K562 (cell line): ENCODE measurements around the gene ALKBH3. TPM values are rescaled to one million over a fixed set of nuclear protein-coding genes. Genes with fewer than 3 reads are reported as not detected.

ENCODE experiments used
- DIDO1 ChIP-seq: fragments of 450-650 bp; IDR thresholded peaks from 2 replicates; pipeline ENCODE4 v1.6.1; 2016; ENCODE audit warnings: low read depth, missing biosample characterization, missing genetic modification characterization
- DLX4 ChIP-seq: fragments of 250-450 bp; sonication (Bioruptor Pico); IDR thresholded peaks from 2 replicates; pipeline ENCODE4 v1.6.1; 2021; ENCODE audit warnings: mild to moderate bottlenecking
- ELF4 ChIP-seq: fragments of 450-650 bp; formaldehyde crosslinking; IDR thresholded peaks from 2 replicates; pipeline ENCODE4 v1.4.0; 2022; ENCODE audit warnings: missing genetic modification characterization
- ERF ChIP-seq: fragments of 450-650 bp; formaldehyde crosslinking; IDR thresholded peaks from 2 replicates; pipeline ENCODE4 v1.4.0; 2020; ENCODE audit warnings: mild to moderate bottlenecking, mixed read lengths
- ETV1 ChIP-seq: fragments of 450-650 bp; conservative IDR thresholded peaks from 2 replicates; pipeline ENCODE4 v1.6.1; 2016; ENCODE audit warnings: missing genetic modification characterization, control low read depth, low read depth, missing compliant biosample characterization
- GATAD2A ChIP-seq: fragments of 450-650 bp; IDR thresholded peaks from 2 replicates; pipeline ENCODE4 v1.6.1; 2017
- GTF2A2 ChIP-seq: IDR thresholded peaks from 2 replicates; pipeline ENCODE4 v1.6.1; 2016; ENCODE audit warnings: mild to moderate bottlenecking, missing genetic modification characterization, missing compliant biosample characterization
- HDAC6 ChIP-seq: IDR thresholded peaks from 2 replicates; pipeline ENCODE4 v1.6.1; 2012; ENCODE audit warnings: low read depth, mild to moderate bottlenecking, control low read depth, inconsistent platforms, low read length, moderate library complexity
- HMGN3 ChIP-seq: IDR thresholded peaks from 2 replicates; pipeline ENCODE4 v1.6.1; 2011; ENCODE audit warnings: borderline replicate concordance, low read depth, mild to moderate bottlenecking, mixed read lengths, low read length; ENCODE audit not compliant: insufficient read length; ENCODE audit errors: extremely low read depth
- JUND ChIP-seq, 2 experiments: IDR thresholded peaks; 2 replicates in 1 of 2; 3 replicates in 1 of 2; pipeline ENCODE4 v1.6.1; 2011; ENCODE audit warnings: borderline replicate concordance in 2 of 2, low read depth in 2 of 2, low read length in 2 of 2, improper control_type of control experiment in 1 of 2, missing biosample characterization in 1 of 2, missing genetic modification characterization in 1 of 2, missing genetic modification reagents in 1 of 2
- KDM1A ChIP-seq, 2 experiments: fragments of 450-650 bp; IDR thresholded peaks; 2 replicates each; pipeline ENCODE4 v1.6.1; 2016; ENCODE audit warnings: mild to moderate bottlenecking in 2 of 2
- NCOA2 ChIP-seq, 2 experiments: fragments of 450-650 bp; IDR thresholded peaks; 2 replicates each; pipeline ENCODE4 v1.6.1; 2018; ENCODE audit warnings: mild to moderate bottlenecking in 2 of 2, moderate library complexity in 1 of 2; ENCODE audit not compliant: partially characterized antibody in 2 of 2
- RAD21 ChIP-seq, 2 experiments: fragments of 250-450 bp in 1 of 2; fragments of 450-650 bp in 1 of 2; sonication (Bioruptor Pico) in 1 of 2; formaldehyde crosslinking in 1 of 2; IDR thresholded peaks in 1 of 2; conservative IDR thresholded peaks in 1 of 2; 2 replicates each; pipeline versions ENCODE4 v1.4.0 to v1.8.0; 2020 to 2022; ENCODE audit warnings: mild to moderate bottlenecking in 2 of 2, moderate library complexity in 1 of 2
- SIN3B ChIP-seq: fragments of 450-650 bp; IDR thresholded peaks from 2 replicates; pipeline ENCODE4 v1.6.1; 2017; ENCODE audit warnings: low read depth, mild to moderate bottlenecking, moderate library complexity
- SREBF1 ChIP-seq: fragments of 150-350 bp; IDR thresholded peaks from 2 replicates; pipeline ENCODE4 v1.6.1; 2014; ENCODE audit warnings: antibody characterized with exemption, low read depth, low read length, borderline replicate concordance
- U2AF1 ChIP-seq: fragments of 200-400 bp; formaldehyde crosslinking; optimal IDR thresholded peaks from 2 replicates; pipeline ENCODE3; 2017; ENCODE audit warnings: mild to moderate bottlenecking, low read depth, low read length, moderate library complexity
- WHSC1 ChIP-seq: IDR thresholded peaks from one replicate; pipeline ENCODE4 v1.6.1; 2012; ENCODE audit warnings: low read length, control low read depth, inconsistent platforms
- ZFP1 ChIP-seq: fragments of 450-650 bp; formaldehyde crosslinking; IDR thresholded peaks from 2 replicates; pipeline ENCODE4 v1.4.0; 2020; ENCODE audit warnings: mild to moderate bottlenecking, mixed read lengths
- ZNF354B ChIP-seq: fragments of 250-450 bp; sonication (Bioruptor Pico); IDR thresholded peaks from 2 replicates; pipeline ENCODE4 v1.4.0; 2020
- ZNF696 ChIP-seq: fragments of 250-450 bp; sonication (Bioruptor Pico); conservative IDR thresholded peaks from 2 replicates; pipeline ENCODE4 v1.4.0; 2020; ENCODE audit warnings: mild to moderate bottlenecking, moderate library complexity
- ZNF75A ChIP-seq: fragments of 450-650 bp; formaldehyde crosslinking; IDR thresholded peaks from 2 replicates; pipeline ENCODE4 v1.4.0; 2020; ENCODE audit warnings: mild to moderate bottlenecking
- polyA plus RNA-seq, 8 experiments: library from polyadenylated mRNA; depleted of rRNA in 4 of 8; stranded (reverse) in 5 of 8; unstranded in 3 of 8; fragments of >200 nt; fragmentation: Nextera tagmentation in 2 of 8; fragmentation: Illumina TruSeq in 1 of 8; extraction: Ambion mirVana in 2 of 8; extraction: Trizol in 1 of 8; gene quantifications; 2 replicates each; pipeline versions ENCODE4 v1.2.1 to v1.2.3, GENCODE V29; 2011 to 2014; ENCODE audit warnings: inconsistent platforms in 1 of 8, missing spikeins in 1 of 8
- total RNA-seq, 7 experiments: library from RNA; depleted of rRNA in 6 of 7; stranded (reverse); fragments of >200 nt in 6 of 7; fragmentation: Illumina TruSeq in 2 of 7; extraction: Trizol in 2 of 7; gene quantifications; 2 replicates each; pipeline versions ENCODE4 v1.2.1 to v1.2.3, GENCODE V29; 2011 to 2021; ENCODE audit warnings: low replicate concordance in 1 of 7
- TF ChIP-seq, protein P1 (sequence below), 3 experiments: fragments of 200-800 bp in 1 of 3; fragments of 250-450 bp in 1 of 3; fragments of 450-650 bp in 1 of 3; sonication (Bioruptor Pico) in 1 of 3; sonication (Bioruptor generic) in 1 of 3; formaldehyde crosslinking in 1 of 3; IDR thresholded peaks; 2 replicates each; pipeline versions ENCODE4 v1.6.1 to v1.8.0; 2016 to 2022; ENCODE audit warnings: mild to moderate bottlenecking in 2 of 3, missing genetic modification characterization in 2 of 3, missing compliant biosample characterization in 1 of 3, moderate library complexity in 1 of 3
- TF ChIP-seq, protein P2 (sequence below): sonication (generic); formaldehyde crosslinking; IDR thresholded peaks from 2 replicates; pipeline ENCODE4 v1.5.0; 2020; ENCODE audit warnings: missing genetic modification reagents

Gene ALKBH3
- total and polyA plus RNA-seq, 9 of the 15 experiments (the other 6 are each of a cell fraction or from before 2014, with no cell fraction given) = 16.0 to 49.9 (median 36.5) TPM

GRCh38 chr11:43920598-43921419, 40.2 kb downstream of the ALKBH3 start (continued):
- TF ChIP-seq ELF4 (CRISPR knock-in tag) (no peak), ZNF696 (CRISPR knock-in tag) (no peak), KDM1A (IDR thresholded peaks at IDR 0.05) (peak; percentile 73 to 74; a peak in 3 of 4 replicates), GTF2A2 (tag) (no peak), DLX4 (no peak), NCOA2 (IDR thresholded peaks at IDR 0.05; ENCODE audit: partially characterized antibody in 2 of 2) (peak in 1 of 2 experiments; percentile 46), ETV1 (0 out of 2 replicates have a peak, but pooled peaks have one; percentile 5), HDAC6 (no peak), HMGN3 (peak; percentile 58), RAD21 (CRISPR knock-in tag; conservative IDR thresholded peaks at IDR 0.05 in 1 of 2, IDR thresholded peaks at IDR 0.05 in 1 of 2) (0 out of 4 replicates have a peak, but pooled peaks of 1 of the 2 experiments have one; percentile 4), ZNF354B (CRISPR knock-in tag) (no peak), WHSC1 (no peak), DIDO1 (tag) (peak; percentile 37; the same call in 1 of the 2 replicates), U2AF1 (no peak), GATAD2A (no peak), ZFP1 (CRISPR knock-in tag) (no peak), ZNF75A (CRISPR knock-in tag) (no peak), SIN3B (no peak), JUND (IDR thresholded peaks at IDR 0.05; ENCODE audit: borderline replicate concordance, low read depth, low read length) (peak; percentile 94), JUND (tag; IDR thresholded peaks at IDR 0.05; ENCODE audit: borderline replicate concordance, low read depth, low read length) (peak; percentile 97), ERF (CRISPR knock-in tag) (no peak), SREBF1 (no peak)
- TF ChIP-seq, protein P1, sequence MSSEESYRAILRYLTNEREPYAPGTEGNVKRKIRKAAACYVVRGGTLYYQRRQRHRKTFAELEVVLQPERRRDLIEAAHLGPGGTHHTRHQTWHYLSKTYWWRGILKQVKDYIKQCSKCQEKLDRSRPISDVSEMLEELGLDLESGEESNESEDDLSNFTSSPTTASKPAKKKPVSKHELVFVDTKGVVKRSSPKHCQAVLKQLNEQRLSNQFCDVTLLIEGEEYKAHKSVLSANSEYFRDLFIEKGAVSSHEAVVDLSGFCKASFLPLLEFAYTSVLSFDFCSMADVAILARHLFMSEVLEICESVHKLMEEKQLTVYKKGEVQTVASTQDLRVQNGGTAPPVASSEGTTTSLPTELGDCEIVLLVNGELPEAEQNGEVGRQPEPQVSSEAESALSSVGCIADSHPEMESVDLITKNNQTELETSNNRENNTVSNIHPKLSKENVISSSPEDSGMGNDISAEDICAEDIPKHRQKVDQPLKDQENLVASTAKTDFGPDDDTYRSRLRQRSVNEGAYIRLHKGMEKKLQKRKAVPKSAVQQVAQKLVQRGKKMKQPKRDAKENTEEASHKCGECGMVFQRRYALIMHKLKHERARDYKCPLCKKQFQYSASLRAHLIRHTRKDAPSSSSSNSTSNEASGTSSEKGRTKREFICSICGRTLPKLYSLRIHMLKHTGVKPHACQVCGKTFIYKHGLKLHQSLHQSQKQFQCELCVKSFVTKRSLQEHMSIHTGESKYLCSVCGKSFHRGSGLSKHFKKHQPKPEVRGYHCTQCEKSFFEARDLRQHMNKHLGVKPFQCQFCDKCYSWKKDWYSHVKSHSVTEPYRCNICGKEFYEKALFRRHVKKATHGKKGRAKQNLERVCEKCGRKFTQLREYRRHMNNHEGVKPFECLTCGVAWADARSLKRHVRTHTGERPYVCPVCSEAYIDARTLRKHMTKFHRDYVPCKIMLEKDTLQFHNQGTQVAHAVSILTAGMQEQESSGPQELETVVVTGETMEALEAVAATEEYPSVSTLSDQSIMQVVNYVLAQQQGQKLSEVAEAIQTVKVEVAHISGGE (CRISPR knock-in tag; IDR thresholded peaks at IDR 0.05) = peak in 1 of 3 experiments; percentile 79; a peak in 2 of 6 replicates
- TF ChIP-seq, protein P2, sequence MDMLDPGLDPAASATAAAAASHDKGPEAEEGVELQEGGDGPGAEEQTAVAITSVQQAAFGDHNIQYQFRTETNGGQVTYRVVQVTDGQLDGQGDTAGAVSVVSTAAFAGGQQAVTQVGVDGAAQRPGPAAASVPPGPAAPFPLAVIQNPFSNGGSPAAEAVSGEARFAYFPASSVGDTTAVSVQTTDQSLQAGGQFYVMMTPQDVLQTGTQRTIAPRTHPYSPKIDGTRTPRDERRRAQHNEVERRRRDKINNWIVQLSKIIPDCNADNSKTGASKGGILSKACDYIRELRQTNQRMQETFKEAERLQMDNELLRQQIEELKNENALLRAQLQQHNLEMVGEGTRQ = peak; percentile 65
